ENCODE data around the gene YIF1A. TPM values are rescaled to one million over a fixed set of nuclear protein-coding genes. Genes with fewer than 3 reads are reported as not detected.

Gene YIF1A
- total RNA-seq, 1 donor from 2014 or later, result 19.0 TPM

GRCh38 chr11:66291706-66292542 lies 3.0 kb upstream of the YIF1A start, which contains the start of gene TMEM151A:
Gene TMEM151A (plus strand): TSS chr11:66291894. CDS start chr11:66292014, 120 bp downstream.
- Histone ChIP-seq H3K4me2 (peak within 1 kb of the TSS; percentile 89), H2AFZ (replicated peaks) (no peak within 1 kb of the TSS), H3K79me2 (ENCODE audit: low read depth) (peaks cover 8% of the 10 kb centered on the region), H3K4me1 (peaks cover 5% of the 10 kb centered on the region), H3K36me3 (no peaks in the 10 kb centered on the region), H3K4me3 (peak within 1 kb of the TSS; percentile 53), H4K20me1 (ENCODE audit: low read depth) (peaks cover 37% of the 10 kb centered on the region), H3K9me3 (ENCODE audit: low read depth) (no peaks in the 10 kb centered on the region), H3K27ac (no peak within 1 kb of the TSS), H3F3A (ENCODE audit: low read depth) (peaks cover 19% of the 10 kb centered on the region), H3K27me3 (peaks cover 49% of the 10 kb centered on the region), H3K9ac (no peak within 1 kb of the TSS)
- Mint-ChIP-seq H3K27ac (no peak within 1 kb of the TSS), H3K4me1 (peaks cover 36% of the 10 kb centered on the region), H3K27me3 (ENCODE audit: insufficient read depth, low read depth) (peaks cover 39% of the 10 kb centered on the region), H3K36me3 (no peaks in the 10 kb centered on the region), H3K4me3 (peak within 1 kb of the TSS; percentile 98), H3K9me3 (peaks cover 5% of the 10 kb centered on the region)
- TF ChIP-seq EZH2 (IDR thresholded peaks at IDR 0.05) (peak; percentile 92), CTCF (IDR thresholded peaks at IDR 0.05) (no peak), EZH2phosphoT487 (IDR thresholded peaks at IDR 0.05) (peak; percentile 73)
- peak; percentile 59 for DNase-seq (ENCODE audit: low spot score)

GRCh38 chr11:66291303-66291705 lies 2.4 kb upstream of the YIF1A start:
- Mint-ChIP-seq H3K4me1 (peaks cover 34% of the 10 kb centered on the region), H3K27me3 (ENCODE audit: insufficient read depth, low read depth) (peaks cover 39% of the 10 kb centered on the region), H3K9me3 (peaks cover 5% of the 10 kb centered on the region), H3K27ac (no peak overlapping the region), H3K4me3 (peak overlapping the region; percentile 98), H3K36me3 (no peaks in the 10 kb centered on the region)
- Histone ChIP-seq H3K27ac (no peak overlapping the region), H3K79me2 (ENCODE audit: low read depth) (peaks cover 8% of the 10 kb centered on the region), H3K27me3 (peaks cover 49% of the 10 kb centered on the region), H3K9ac (no peak overlapping the region), H3K4me3 (peak overlapping the region; percentile 27), H3K4me2 (peak overlapping the region; percentile 89), H3F3A (ENCODE audit: low read depth) (peaks cover 19% of the 10 kb centered on the region), H2AFZ (replicated peaks) (no peak overlapping the region), H3K4me1 (peaks cover 5% of the 10 kb centered on the region), H4K20me1 (ENCODE audit: low read depth) (peaks cover 37% of the 10 kb centered on the region), H3K36me3 (no peaks in the 10 kb centered on the region), H3K9me3 (ENCODE audit: low read depth) (no peaks in the 10 kb centered on the region)
- DNase-seq (ENCODE audit: low spot score), result no peak
- TF ChIP-seq CTCF (IDR thresholded peaks at IDR 0.05) (no peak), EZH2phosphoT487 (IDR thresholded peaks at IDR 0.05) (peak; percentile 45), EZH2 (IDR thresholded peaks at IDR 0.05) (peak; percentile 76)

GRCh38 chr11:66290330-66290621 lies 1.3 kb upstream of the YIF1A start:
- Mint-ChIP-seq H3K27ac (no peak overlapping the region), H3K36me3 (no peaks in the 10 kb centered on the region), H3K4me3 (peak overlapping the region; percentile 98), H3K27me3 (ENCODE audit: insufficient read depth, low read depth) (peaks cover 39% of the 10 kb centered on the region), H3K4me1 (peaks cover 35% of the 10 kb centered on the region), H3K9me3 (peaks cover 5% of the 10 kb centered on the region)
- Histone ChIP-seq H3K4me1 (peaks cover 5% of the 10 kb centered on the region), H2AFZ (replicated peaks) (no peak overlapping the region), H3K27me3 (peaks cover 49% of the 10 kb centered on the region), H3K27ac (no peak overlapping the region), H3K4me2 (no peak overlapping the region), H3K4me3 (no peak overlapping the region), H3K9me3 (ENCODE audit: low read depth) (no peaks in the 10 kb centered on the region), H3K9ac (no peak overlapping the region), H3K36me3 (no peaks in the 10 kb centered on the region), H3F3A (ENCODE audit: low read depth) (peaks cover 19% of the 10 kb centered on the region), H4K20me1 (ENCODE audit: low read depth) (peaks cover 37% of the 10 kb centered on the region), H3K79me2 (ENCODE audit: low read depth) (peaks cover 8% of the 10 kb centered on the region)
- TF ChIP-seq EZH2phosphoT487 (IDR thresholded peaks at IDR 0.05) (no peak), CTCF (IDR thresholded peaks at IDR 0.05) (no peak), EZH2 (IDR thresholded peaks at IDR 0.05) (no peak)
- DNase-seq (ENCODE audit: low spot score), result no peak
